ENCODE data around the gene TNFRSF18. TPM values are rescaled to one million over a fixed set of nuclear protein-coding genes. Genes with fewer than 3 reads are reported as not detected.
A peak's percentile ranks its signal among the peaks of the same experiment; 100 is the strongest.

The TNFRSF18 gene
- total and polyA plus RNA-seq, 2 experiments from 2014 or later: 1.1 to 1.5 TPM

GRCh38 chr1:1238702-1239178 is 32.3 kb upstream of the TNFRSF18 start:
- ATAC-seq: no peak

GRCh38 chr1:1237874-1238701 is 31.7 kb upstream of the TNFRSF18 start:
- H3K4me3 Mint-ChIP-seq: no peak overlapping the region
- H3K27ac Mint-ChIP-seq: no peak overlapping the region
- ATAC-seq (no peak), DNase-seq (ENCODE audit: low spot score) (no peak)
- no peaks in the 10 kb centered on the region for H3K36me3 ChIP-seq (ENCODE audit: insufficient read depth)
- no peaks in the 10 kb centered on the region for H3K27me3 ChIP-seq (ENCODE audit: insufficient read depth)
- H3K9me2 ChIP-seq (ENCODE audit: insufficient read depth): no peaks in the 10 kb centered on the region
- peaks cover 10% of the 10 kb centered on the region for H3K9me3 Mint-ChIP-seq
- H3K27me3 Mint-ChIP-seq (ENCODE audit: insufficient read depth, low read depth, poor library complexity): peaks cover 12% of the 10 kb centered on the region
- H3K36me3 Mint-ChIP-seq (ENCODE audit: low read depth): peaks cover 15% of the 10 kb centered on the region
- H3K4me1 Mint-ChIP-seq: peaks cover 11% of the 10 kb centered on the region
- H3K79me2 ChIP-seq (replicated peaks; ENCODE audit: insufficient read depth): peaks cover 9% of the 10 kb centered on the region
- H4K20me1 ChIP-seq (replicated peaks; ENCODE audit: insufficient read depth): peaks cover 8% of the 10 kb centered on the region
- no peak overlapping the region for H3K4me2 ChIP-seq
- TF ChIP-seq CTCF (conservative IDR thresholded peaks at IDR 0.05; ENCODE audit: low read depth in 2 of 2): no peak
- no peak for TF ChIP-seq ZNF331 (CRISPR knock-in tag; IDR thresholded peaks at IDR 0.05; ENCODE audit: low read depth)
- TF ChIP-seq CREB1 (CRISPR knock-in tag; IDR thresholded peaks at IDR 0.05; ENCODE audit: low read depth): no peak
- TF ChIP-seq POLR2AphosphoS5 (IDR thresholded peaks at IDR 0.05; ENCODE audit: low read depth): 0 out of 2 replicates have a peak, but pooled peaks have one; percentile 17
- peaks cover 6% of the 10 kb centered on the region; the same call in 1 of the 2 replicates for H3F3A ChIP-seq (replicated peaks; ENCODE audit: low read depth)
- H3K4me1 ChIP-seq (ENCODE audit: insufficient read depth): no peaks in the 10 kb centered on the region
- no peak overlapping the region for H2AFZ ChIP-seq
- H3K27ac ChIP-seq (ENCODE audit: low read depth): no peak overlapping the region
- H3K4me3 ChIP-seq: no peak overlapping the region

More at GRCh38 chr1:1238702-1239178, 32.3 kb upstream of the TNFRSF18 start:
- DNase-seq (ENCODE audit: low spot score): no peak
- no peak overlapping the region for H3K27ac Mint-ChIP-seq
- H3F3A ChIP-seq (replicated peaks; ENCODE audit: low read depth): peaks cover 1% of the 10 kb centered on the region; the same call in 1 of the 2 replicates
- H3K4me3 Mint-ChIP-seq: no peak overlapping the region
- no peak overlapping the region for H3K4me3 ChIP-seq
- no peaks in the 10 kb centered on the region for H3K9me2 ChIP-seq (ENCODE audit: insufficient read depth)
- H4K20me1 ChIP-seq (replicated peaks; ENCODE audit: insufficient read depth): peaks cover 5% of the 10 kb centered on the region
- H3K27ac ChIP-seq (ENCODE audit: low read depth): no peak overlapping the region
- H3K36me3 Mint-ChIP-seq (ENCODE audit: low read depth): peaks cover 10% of the 10 kb centered on the region
- H3K79me2 ChIP-seq (replicated peaks; ENCODE audit: insufficient read depth): peaks cover 5% of the 10 kb centered on the region; the same call in 1 of the 2 replicates
- H3K9me3 Mint-ChIP-seq: peaks cover 6% of the 10 kb centered on the region
- H3K36me3 ChIP-seq (ENCODE audit: insufficient read depth): no peaks in the 10 kb centered on the region
- no peaks in the 10 kb centered on the region for H3K27me3 ChIP-seq (ENCODE audit: insufficient read depth)
- TF ChIP-seq EZH2phosphoT487 (IDR thresholded peaks at IDR 0.05; ENCODE audit: unreplicated experiment): no peak
- no peak for TF ChIP-seq JUNB (IDR thresholded peaks at IDR 0.05; ENCODE audit: unreplicated experiment)
- TF ChIP-seq CREB1 (CRISPR knock-in tag; IDR thresholded peaks at IDR 0.05; ENCODE audit: low read depth): no peak
- no peak for TF ChIP-seq ZNF331 (CRISPR knock-in tag; IDR thresholded peaks at IDR 0.05; ENCODE audit: low read depth)
- no peak for TF ChIP-seq ETS1 (IDR thresholded peaks at IDR 0.05)
- TF ChIP-seq POLR2AphosphoS5 (IDR thresholded peaks at IDR 0.05; ENCODE audit: low read depth): no peak
- TF ChIP-seq ZNF114 (CRISPR knock-in tag; IDR thresholded peaks at IDR 0.05): no peak
- TF ChIP-seq STAT1 (IDR thresholded peaks at IDR 0.05; ENCODE audit: unreplicated experiment): no peak
- TF ChIP-seq NANOG (IDR thresholded peaks at IDR 0.05; ENCODE audit: borderline replicate concordance): no peak
- no peak for TF ChIP-seq CTCF (conservative IDR thresholded peaks at IDR 0.05; ENCODE audit: low read depth in 2 of 2)
- H2AFZ ChIP-seq: no peak overlapping the region
- H3K4me1 ChIP-seq (ENCODE audit: insufficient read depth): no peaks in the 10 kb centered on the region
- H3K4me2 ChIP-seq: no peak overlapping the region
- H3K4me1 Mint-ChIP-seq: peaks cover 6% of the 10 kb centered on the region; the same call in 2 of the 3 replicates
- H3K27me3 Mint-ChIP-seq (ENCODE audit: insufficient read depth, low read depth, poor library complexity): peaks cover 8% of the 10 kb centered on the region
